SU-DHL-6 (cell line): ENCODE measurements around the gene STAG2.

Source experiments
- EZH2phosphoT487 ChIP-seq: fragments of 200-600 bp; sonication (generic), shearing (Covaris generic); conservative IDR thresholded peaks from 2 replicates; pipeline ENCODE4 v1.6.1; 2018; ENCODE audit warnings: mild to moderate bottlenecking, antibody characterized with exemption, low read length, moderate library complexity, mixed read lengths
- TF ChIP-seq, protein P1 (sequence below): fragments of 200-600 bp; sonication (generic); IDR thresholded peaks from one replicate; pipeline ENCODE4 v1.5.1; 2017; ENCODE audit warnings: antibody characterized with exemption, mild to moderate bottlenecking, low read length, moderate library complexity; ENCODE audit not compliant: insufficient read depth, poor library complexity, severe bottlenecking

- TF ChIP-seq, protein P1, sequence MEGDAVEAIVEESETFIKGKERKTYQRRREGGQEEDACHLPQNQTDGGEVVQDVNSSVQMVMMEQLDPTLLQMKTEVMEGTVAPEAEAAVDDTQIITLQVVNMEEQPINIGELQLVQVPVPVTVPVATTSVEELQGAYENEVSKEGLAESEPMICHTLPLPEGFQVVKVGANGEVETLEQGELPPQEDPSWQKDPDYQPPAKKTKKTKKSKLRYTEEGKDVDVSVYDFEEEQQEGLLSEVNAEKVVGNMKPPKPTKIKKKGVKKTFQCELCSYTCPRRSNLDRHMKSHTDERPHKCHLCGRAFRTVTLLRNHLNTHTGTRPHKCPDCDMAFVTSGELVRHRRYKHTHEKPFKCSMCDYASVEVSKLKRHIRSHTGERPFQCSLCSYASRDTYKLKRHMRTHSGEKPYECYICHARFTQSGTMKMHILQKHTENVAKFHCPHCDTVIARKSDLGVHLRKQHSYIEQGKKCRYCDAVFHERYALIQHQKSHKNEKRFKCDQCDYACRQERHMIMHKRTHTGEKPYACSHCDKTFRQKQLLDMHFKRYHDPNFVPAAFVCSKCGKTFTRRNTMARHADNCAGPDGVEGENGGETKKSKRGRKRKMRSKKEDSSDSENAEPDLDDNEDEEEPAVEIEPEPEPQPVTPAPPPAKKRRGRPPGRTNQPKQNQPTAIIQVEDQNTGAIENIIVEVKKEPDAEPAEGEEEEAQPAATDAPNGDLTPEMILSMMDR: no peak
- TF ChIP-seq EZH2phosphoT487: no peak
Measured at GRCh38 chrX:124016825-124017224, 55.3 kb downstream of the STAG2 start.
